ENCODE data around the gene SUN1.

- TF ChIP-seq CTCF (IDR thresholded peaks at IDR 0.05; ENCODE audit: extremely low read depth in 1 of 2, insufficient read depth in 1 of 2, low read depth in 1 of 2, low read length in 2 of 2) (no peak), POLR2AphosphoS5 (IDR thresholded peaks at IDR 0.05; ENCODE audit: insufficient read depth, low read depth, low read length) (no peak), EZH2 (IDR thresholded peaks at IDR 0.05; ENCODE audit: borderline replicate concordance, low read depth, low read length, severe bottlenecking) (no peak), POLR2A (IDR thresholded peaks at IDR 0.05; ENCODE audit: low read depth, low read length) (no peak), FOS (IDR thresholded peaks at IDR 0.05; ENCODE audit: borderline replicate concordance, insufficient read depth, low read length) (no peak), MYC (IDR thresholded peaks at IDR 0.05; ENCODE audit: low read depth, low read length) (no peak), MAX (IDR thresholded peaks at IDR 0.05; ENCODE audit: insufficient read depth, insufficient read length) (no peak), JUN (IDR thresholded peaks at IDR 0.05; ENCODE audit: borderline replicate concordance, insufficient read depth, insufficient read length, low read depth) (no peak)
Measured at GRCh38 chr7:881441-882234, 49.4 kb downstream of the SUN1 start.

All from endothelial cell of umbilical vein (primary cell).